ENCODE measurements around the gene CACNG1. TPM values are rescaled to one million over a fixed set of nuclear protein-coding genes. Genes with fewer than 3 reads are reported as not detected.
"Not testable (repeated sequence)": the region's sequence is repeated elsewhere in the genome, so short reads cannot be mapped to it uniquely, and the experiment has no call there.

Gene CACNG1
- total and polyA plus RNA-seq, 2 donors: 0.53 TPM; not detected in 1

GRCh38 chr17:67090341-67090740 is 46.0 kb downstream of the CACNG1 start:
- Histone ChIP-seq H3K4me1 (ENCODE audit: insufficient read depth) (no peaks in the 10 kb centered on the region), H3K27ac (ENCODE audit: low read depth) (no peak overlapping the region), H3K4me3 (ENCODE audit: low read depth, low read length) (no peak overlapping the region), H3K36me3 (ENCODE audit: insufficient read depth) (peaks cover 5% of the 10 kb centered on the region)
- no peak for DNase-seq (ENCODE audit: extremely low spot score)

- Histone ChIP-seq H3K27ac (ENCODE audit: low read depth) (no peak overlapping the region), H3K4me1 (ENCODE audit: insufficient read depth) (no peaks in the 10 kb centered on the region), H3K4me3 (ENCODE audit: low read depth, low read length) (no peak overlapping the region), H3K36me3 (ENCODE audit: insufficient read depth) (no peaks in the 10 kb centered on the region)
- no peak for DNase-seq (ENCODE audit: extremely low spot score)
- WGBS: 90% methylated on average over 5 of the region's 5 CpGs
These were observed 47.9 kb downstream of the CACNG1 start for GRCh38 chr17:67092291-67092690.

GRCh38 chr17:67092710-67093109 is 48.4 kb downstream of the CACNG1 start:
- DNase-seq (ENCODE audit: extremely low spot score); H3K4me1 ChIP-seq (ENCODE audit: insufficient read depth); H3K27ac ChIP-seq (ENCODE audit: low read depth); H3K36me3 ChIP-seq (ENCODE audit: insufficient read depth); H3K4me3 ChIP-seq (ENCODE audit: low read depth, low read length): not testable (repeated sequence)
- WGBS: 84% methylated on average over 7 of the region's 7 CpGs

- 89% methylated on average over 2 of the region's 2 CpGs for WGBS
- H3K4me1 ChIP-seq (ENCODE audit: insufficient read depth): no peaks in the 10 kb centered on the region
- H3K36me3 ChIP-seq (ENCODE audit: insufficient read depth): no peaks in the 10 kb centered on the region
- no peak overlapping the region for H3K27ac ChIP-seq (ENCODE audit: low read depth)
- H3K4me3 ChIP-seq (ENCODE audit: low read depth, low read length): no peak overlapping the region
- DNase-seq (ENCODE audit: extremely low spot score): no peak
These were observed 49.0 kb downstream of the CACNG1 start for GRCh38 chr17:67093348-67093747.

GRCh38 chr17:67095291-67095690 is 50.9 kb downstream of the CACNG1 start:
- H3K27ac ChIP-seq (ENCODE audit: low read depth); DNase-seq (ENCODE audit: extremely low spot score); H3K36me3 ChIP-seq (ENCODE audit: insufficient read depth); H3K4me3 ChIP-seq (ENCODE audit: low read depth, low read length); H3K4me1 ChIP-seq (ENCODE audit: insufficient read depth): not testable (repeated sequence)
- 48% methylated on average over 1 of the region's 1 CpG for WGBS

- no peak overlapping the region for H3K4me3 ChIP-seq (ENCODE audit: low read depth, low read length)
- DNase-seq (ENCODE audit: extremely low spot score): no peak
- H3K27ac ChIP-seq (ENCODE audit: low read depth): no peak overlapping the region
- H3K4me1 ChIP-seq (ENCODE audit: insufficient read depth): no peaks in the 10 kb centered on the region
- 97% methylated on average over 1 of the region's 1 CpG for WGBS
- no peaks in the 10 kb centered on the region for H3K36me3 ChIP-seq (ENCODE audit: insufficient read depth)
These were observed 51.4 kb downstream of the CACNG1 start for GRCh38 chr17:67095803-67096202.

GRCh38 chr17:67096609-67097008 is 52.3 kb downstream of the CACNG1 start:
- Histone ChIP-seq H3K4me1 (ENCODE audit: insufficient read depth) (no peaks in the 10 kb centered on the region), H3K27ac (ENCODE audit: low read depth) (no peak overlapping the region), H3K36me3 (ENCODE audit: insufficient read depth) (no peaks in the 10 kb centered on the region), H3K4me3 (ENCODE audit: low read depth, low read length) (no peak overlapping the region)
- WGBS: 99% methylated on average over 1 of the region's 1 CpG
- DNase-seq (ENCODE audit: extremely low spot score): no peak

- no peak overlapping the region for H3K4me3 ChIP-seq (ENCODE audit: low read depth, low read length)
- H3K27ac ChIP-seq (ENCODE audit: low read depth): no peak overlapping the region
- H3K36me3 ChIP-seq (ENCODE audit: insufficient read depth): no peaks in the 10 kb centered on the region
- no peak for DNase-seq (ENCODE audit: extremely low spot score)
- 97% methylated on average over 1 of the region's 1 CpG for WGBS
- H3K4me1 ChIP-seq (ENCODE audit: insufficient read depth): no peaks in the 10 kb centered on the region
These were observed 53.7 kb downstream of the CACNG1 start for GRCh38 chr17:67098006-67098405.

GRCh38 chr17:67104641-67105040 is 60.3 kb downstream of the CACNG1 start:
- H3K27ac ChIP-seq (ENCODE audit: low read depth); H3K4me1 ChIP-seq (ENCODE audit: insufficient read depth); H3K4me3 ChIP-seq (ENCODE audit: low read depth, low read length); H3K36me3 ChIP-seq (ENCODE audit: insufficient read depth); DNase-seq (ENCODE audit: extremely low spot score): not testable (repeated sequence)
- WGBS: 99% methylated on average over 7 of the region's 7 CpGs

- DNase-seq (ENCODE audit: extremely low spot score): no peak
- Histone ChIP-seq H3K27ac (ENCODE audit: low read depth) (no peak overlapping the region), H3K36me3 (ENCODE audit: insufficient read depth) (peaks cover 4% of the 10 kb centered on the region), H3K4me1 (ENCODE audit: insufficient read depth) (no peaks in the 10 kb centered on the region), H3K4me3 (ENCODE audit: low read depth, low read length) (no peak overlapping the region)
These were observed 60.9 kb downstream of the CACNG1 start for GRCh38 chr17:67105213-67105612.

Other genes starting within 250 kb of the CACNG1 start
- not detected for gene CACNG5, start 209.4 kb upstream of the CACNG1 start, total RNA-seq
- gene CACNG5, start 209.4 kb upstream of the CACNG1 start, polyA plus RNA-seq: not detected
- gene CACNG4, start 79.8 kb upstream of the CACNG1 start, total RNA-seq: 4.0 TPM
- 0.20 TPM for gene CACNG4, start 79.8 kb upstream of the CACNG1 start, polyA plus RNA-seq
- 129 TPM for gene HELZ, start 200.6 kb downstream of the CACNG1 start, total RNA-seq
- 7.8 TPM for gene HELZ, start 200.6 kb downstream of the CACNG1 start, polyA plus RNA-seq